Measurements from ENCODE around the gene FOCAD.
A peak's percentile ranks its signal among the peaks of the same experiment; 100 is the strongest.

FOCAD gene

GRCh38 chr9:20684035-20684874 lies at the start of gene FOCAD:
Gene FOCAD, plus strand, starts transcription at chr9:20684259. Its CDS starts 31,095 bp downstream, at chr9:20715354.
- peak within 1 kb of the TSS; percentile 20; the same call in 1 of the 2 replicates for H2AFZ ChIP-seq (ENCODE audit: low read length)

GRCh38 chr9:20634895-20635294 lies 49.2 kb upstream of the FOCAD start:
- Histone ChIP-seq H2AFZ (ENCODE audit: low read length) (no peak overlapping the region), H3F3A (ENCODE audit: insufficient read depth, low read length) (no peaks in the 10 kb centered on the region), H3K9ac (ENCODE audit: low read length) (no peak overlapping the region), H3K9me3 (replicated peaks; ENCODE audit: insufficient read depth, low read length) (no peaks in the 10 kb centered on the region), H3K27me3 (replicated peaks; ENCODE audit: insufficient read depth, low read length) (no peaks in the 10 kb centered on the region), H3K27ac (ENCODE audit: low read length) (no peak overlapping the region), H3K4me3 (ENCODE audit: low read length) (no peak overlapping the region), H3K36me3 (replicated peaks; ENCODE audit: insufficient read depth, low read length) (no peaks in the 10 kb centered on the region), H3K79me2 (ENCODE audit: low read length) (no peaks in the 10 kb centered on the region), H3K9me2 (replicated peaks; ENCODE audit: insufficient read depth, low read length) (no peaks in the 10 kb centered on the region), H3K4me2 (ENCODE audit: low read depth, low read length) (no peak overlapping the region), H3K4me1 (ENCODE audit: low read length) (no peaks in the 10 kb centered on the region), H4K20me1 (ENCODE audit: insufficient read depth, low read length) (no peaks in the 10 kb centered on the region)
- no peak for DNase-seq
- TF ChIP-seq EZH2 (optimal IDR thresholded peaks at IDR 0.05; ENCODE audit: low read depth, low read length) (no peak), EZH2phosphoT487 (IDR thresholded peaks at IDR 0.05; ENCODE audit: low read length) (no peak), CTCF (IDR thresholded peaks at IDR 0.05; ENCODE audit: low read length) (no peak)

More at GRCh38 chr9:20684035-20684874, at the start of gene FOCAD:
- H3K9me2 ChIP-seq (replicated peaks; ENCODE audit: insufficient read depth, low read length) = no peaks in the 10 kb centered on the region
- DNase-seq = peak; percentile 85
- H3K9me3 ChIP-seq (replicated peaks; ENCODE audit: insufficient read depth, low read length) = no peaks in the 10 kb centered on the region
- no peaks in the 10 kb centered on the region for H3F3A ChIP-seq (ENCODE audit: insufficient read depth, low read length)
- H3K9ac ChIP-seq (ENCODE audit: low read length) = peak within 1 kb of the TSS; percentile 71; the same call in 1 of the 2 replicates
- TF ChIP-seq EZH2 (optimal IDR thresholded peaks at IDR 0.05; ENCODE audit: low read depth, low read length) = no peak
- TF ChIP-seq CTCF (IDR thresholded peaks at IDR 0.05; ENCODE audit: low read length) = no peak
- no peak for TF ChIP-seq EZH2phosphoT487 (IDR thresholded peaks at IDR 0.05; ENCODE audit: low read length)
- peaks cover 22% of the 10 kb centered on the region for H3K79me2 ChIP-seq (ENCODE audit: low read length)
- no peaks in the 10 kb centered on the region for H3K27me3 ChIP-seq (replicated peaks; ENCODE audit: insufficient read depth, low read length)
- H3K4me3 ChIP-seq (ENCODE audit: low read length) = peak within 1 kb of the TSS; percentile 69
- H4K20me1 ChIP-seq (ENCODE audit: insufficient read depth, low read length) = no peaks in the 10 kb centered on the region
- H3K4me2 ChIP-seq (ENCODE audit: low read depth, low read length) = peak within 1 kb of the TSS; percentile 76
- peak within 1 kb of the TSS; percentile 42; the same call in 1 of the 2 replicates for H3K27ac ChIP-seq (ENCODE audit: low read length)
- no peaks in the 10 kb centered on the region for H3K36me3 ChIP-seq (replicated peaks; ENCODE audit: insufficient read depth, low read length)
- peaks cover 6% of the 10 kb centered on the region; the same call in 1 of the 2 replicates for H3K4me1 ChIP-seq (ENCODE audit: low read length)

- no peaks in the 10 kb centered on the region for H3K36me3 ChIP-seq (replicated peaks; ENCODE audit: insufficient read depth, low read length)
- H3K4me1 ChIP-seq (ENCODE audit: low read length) = no peaks in the 10 kb centered on the region
- no peaks in the 10 kb centered on the region for H3K79me2 ChIP-seq (ENCODE audit: low read length)
- no peaks in the 10 kb centered on the region for H3K27me3 ChIP-seq (replicated peaks; ENCODE audit: insufficient read depth, low read length)
- no peaks in the 10 kb centered on the region for H3K9me2 ChIP-seq (replicated peaks; ENCODE audit: insufficient read depth, low read length)
- no peak overlapping the region for H3K27ac ChIP-seq (ENCODE audit: low read length)
- no peaks in the 10 kb centered on the region for H3F3A ChIP-seq (ENCODE audit: insufficient read depth, low read length)
- H3K9ac ChIP-seq (ENCODE audit: low read length) = no peak overlapping the region
- no peak for DNase-seq
- H3K9me3 ChIP-seq (replicated peaks; ENCODE audit: insufficient read depth, low read length) = no peaks in the 10 kb centered on the region
- TF ChIP-seq EZH2phosphoT487 (IDR thresholded peaks at IDR 0.05; ENCODE audit: low read length) = no peak
- no peak for TF ChIP-seq CTCF (IDR thresholded peaks at IDR 0.05; ENCODE audit: low read length)
- TF ChIP-seq EZH2 (optimal IDR thresholded peaks at IDR 0.05; ENCODE audit: low read depth, low read length) = no peak
- no peak overlapping the region for H3K4me2 ChIP-seq (ENCODE audit: low read depth, low read length)
- H3K4me3 ChIP-seq (ENCODE audit: low read length) = no peak overlapping the region
- no peak overlapping the region for H2AFZ ChIP-seq (ENCODE audit: low read length)
- no peaks in the 10 kb centered on the region for H4K20me1 ChIP-seq (ENCODE audit: insufficient read depth, low read length)
Observed at GRCh38 chr9:20636888-20637440, 47.1 kb upstream of the FOCAD start.
